Loucy (cell line): ENCODE measurements around the gene GUCY1A2.

Experiments
- EZH2phosphoT487 ChIP-seq: fragments of 200-600 bp; IDR thresholded peaks from 2 replicates; pipeline ENCODE4 v1.6.1; 2018; ENCODE audit warnings: antibody characterized with exemption, mild to moderate bottlenecking, moderate library complexity, borderline replicate concordance
- TF ChIP-seq, protein P1 (sequence below): fragments of 200-600 bp; sonication (generic); conservative IDR thresholded peaks from 2 replicates; pipeline ENCODE4 v1.5.1; 2014; ENCODE audit warnings: mild to moderate bottlenecking, antibody characterized with exemption, low read length

DNA sequence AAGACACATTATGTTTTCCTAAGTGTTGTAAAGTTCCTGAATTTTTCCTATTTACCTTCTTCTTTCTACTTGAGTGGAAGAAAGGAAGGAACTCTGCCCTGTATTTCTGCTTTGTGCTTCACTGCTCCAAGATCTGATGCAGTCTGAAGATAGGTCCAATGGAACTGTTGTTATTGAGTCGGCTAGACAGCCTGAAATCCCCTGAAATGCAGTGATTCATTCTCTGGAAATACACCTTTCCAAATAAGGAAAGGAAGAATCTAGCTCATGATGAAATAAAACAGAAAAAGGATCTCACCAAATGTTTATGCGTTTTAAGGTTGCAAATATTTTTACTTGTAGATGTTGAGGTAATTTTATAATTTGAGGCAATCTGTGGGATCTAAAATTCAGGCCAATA is 322.8 kb downstream of the GUCY1A2 start:
- TF ChIP-seq, protein P1, sequence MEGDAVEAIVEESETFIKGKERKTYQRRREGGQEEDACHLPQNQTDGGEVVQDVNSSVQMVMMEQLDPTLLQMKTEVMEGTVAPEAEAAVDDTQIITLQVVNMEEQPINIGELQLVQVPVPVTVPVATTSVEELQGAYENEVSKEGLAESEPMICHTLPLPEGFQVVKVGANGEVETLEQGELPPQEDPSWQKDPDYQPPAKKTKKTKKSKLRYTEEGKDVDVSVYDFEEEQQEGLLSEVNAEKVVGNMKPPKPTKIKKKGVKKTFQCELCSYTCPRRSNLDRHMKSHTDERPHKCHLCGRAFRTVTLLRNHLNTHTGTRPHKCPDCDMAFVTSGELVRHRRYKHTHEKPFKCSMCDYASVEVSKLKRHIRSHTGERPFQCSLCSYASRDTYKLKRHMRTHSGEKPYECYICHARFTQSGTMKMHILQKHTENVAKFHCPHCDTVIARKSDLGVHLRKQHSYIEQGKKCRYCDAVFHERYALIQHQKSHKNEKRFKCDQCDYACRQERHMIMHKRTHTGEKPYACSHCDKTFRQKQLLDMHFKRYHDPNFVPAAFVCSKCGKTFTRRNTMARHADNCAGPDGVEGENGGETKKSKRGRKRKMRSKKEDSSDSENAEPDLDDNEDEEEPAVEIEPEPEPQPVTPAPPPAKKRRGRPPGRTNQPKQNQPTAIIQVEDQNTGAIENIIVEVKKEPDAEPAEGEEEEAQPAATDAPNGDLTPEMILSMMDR: no peak
- no peak for TF ChIP-seq EZH2phosphoT487
